NOMO-1 (cell line): Measurements from ENCODE around the gene PIGW.

ENCODE experiments used
- DNase-seq, 2 experiments: peaks; one replicate each; lab custom pipeline; 2025; ENCODE audit not compliant: unreplicated experiment in 2 of 2; lab: John Stamatoyannopoulos, UW

The PIGW gene

GRCh38 chr17:36534840-36535668 is at the start of gene PIGW, which contains the start of gene MYO19:
Gene PIGW, plus strand, starts transcription at chr17:36534987. Its CDS starts 2,115 bp downstream, at chr17:36537102.
Gene MYO19, minus strand, starts transcription at chr17:36534868. Its CDS starts 2,330 bp downstream, at chr17:36532538.
- peak; percentile 84 to 90 for DNase-seq

- no peak for DNase-seq
Observed at GRCh38 chr17:36485027-36485426, 49.8 kb upstream of the PIGW start.

GRCh38 chr17:36485805-36486203 is 49.0 kb upstream of the PIGW start:
- no peak for DNase-seq

- DNase-seq: peak; percentile 93 to 98
Observed at GRCh38 chr17:36486204-36487194, 48.3 kb upstream of the PIGW start, which contains the start of gene ZNHIT3. Gene ZNHIT3, plus strand, starts transcription at chr17:36486681. Its CDS starts 19 bp downstream, at chr17:36486700.

- DNase-seq: no peak
Observed at GRCh38 chr17:36493956-36494355, 40.8 kb upstream of the PIGW start.

GRCh38 chr17:36494674-36495073 is 40.1 kb upstream of the PIGW start:
- no peak for DNase-seq

GRCh38 chr17:36495076-36495578 is 39.7 kb upstream of the PIGW start:
- DNase-seq: no peak

- no peak for DNase-seq
Observed at GRCh38 chr17:36496018-36496789, 38.6 kb upstream of the PIGW start.

GRCh38 chr17:36498155-36498554 is 36.6 kb upstream of the PIGW start:
- no peak for DNase-seq

GRCh38 chr17:36498560-36499300 is 36.1 kb upstream of the PIGW start:
- no peak for DNase-seq

GRCh38 chr17:36500745-36501225 is 34.0 kb upstream of the PIGW start:
- no peak for DNase-seq

- no peak for DNase-seq
Observed at GRCh38 chr17:36501351-36501750, 33.4 kb upstream of the PIGW start.

- no peak for DNase-seq
Observed at GRCh38 chr17:36501963-36502362, 32.8 kb upstream of the PIGW start.

GRCh38 chr17:36503456-36504155 is 31.2 kb upstream of the PIGW start:
- no peak for DNase-seq

- DNase-seq: no peak
Observed at GRCh38 chr17:36504156-36504545, 30.6 kb upstream of the PIGW start.

GRCh38 chr17:36505171-36505570 is 29.6 kb upstream of the PIGW start:
- DNase-seq: no peak

- DNase-seq: no peak
Observed at GRCh38 chr17:36506249-36506826, 28.4 kb upstream of the PIGW start.

GRCh38 chr17:36506831-36507230 is 28.0 kb upstream of the PIGW start:
- no peak for DNase-seq
